Measurements from ENCODE around the gene FAM110D.

Gene FAM110D

GRCh38 chr1:26163684-26164035 is 4.8 kb downstream of the FAM110D start:
- no peak for DNase-seq (ENCODE audit: low read depth in 2 of 2)

DNA sequence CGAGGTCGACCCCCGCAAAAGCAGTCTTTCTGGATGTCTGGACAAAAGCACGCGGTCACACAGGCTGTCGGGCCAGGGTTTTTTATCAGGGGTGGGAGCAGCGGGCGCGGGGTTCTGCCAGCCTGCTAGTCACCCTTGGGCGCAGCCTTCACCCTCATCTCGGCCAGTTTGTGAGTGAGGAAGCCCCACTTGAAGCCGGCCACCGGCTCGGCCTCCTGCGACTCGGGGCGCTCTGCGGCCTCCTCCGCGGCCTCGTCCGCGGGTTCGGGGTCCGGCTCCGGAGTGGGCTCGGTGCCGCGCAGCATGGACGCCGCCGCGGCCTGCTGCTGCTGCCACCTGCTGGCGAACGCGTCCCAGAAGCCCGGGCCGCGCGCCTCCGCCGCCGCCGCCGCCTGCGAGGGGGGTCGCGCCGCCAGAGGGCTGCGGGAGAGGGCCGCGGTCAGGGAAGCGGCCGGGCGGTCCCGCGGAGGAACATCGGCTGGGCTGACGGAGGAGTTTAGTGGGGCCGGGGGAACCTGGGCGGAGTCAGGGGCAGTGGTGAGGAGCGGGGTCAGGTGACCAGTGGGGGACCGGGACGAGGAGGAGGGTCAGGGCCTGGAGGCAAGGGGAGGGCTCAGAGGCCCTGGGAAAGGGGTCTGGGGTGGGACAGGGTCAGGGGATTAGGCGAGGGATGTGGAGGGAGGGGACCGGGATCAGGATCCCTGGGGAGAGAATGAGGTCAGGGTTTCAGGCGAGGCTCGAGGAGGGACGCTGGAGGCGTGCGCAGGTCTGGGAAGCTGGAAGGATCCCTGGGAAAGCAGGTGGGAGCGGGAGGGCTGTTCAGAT is 5.4 kb downstream of the FAM110D start:
- peak in 1 of 2 donors; percentile 34 for DNase-seq (ENCODE audit: low read depth in 2 of 2)

- DNase-seq (ENCODE audit: low read depth in 2 of 2): no peak
These were observed 6.3 kb downstream of the FAM110D start for GRCh38 chr1:26164861-26165842.

DNA sequence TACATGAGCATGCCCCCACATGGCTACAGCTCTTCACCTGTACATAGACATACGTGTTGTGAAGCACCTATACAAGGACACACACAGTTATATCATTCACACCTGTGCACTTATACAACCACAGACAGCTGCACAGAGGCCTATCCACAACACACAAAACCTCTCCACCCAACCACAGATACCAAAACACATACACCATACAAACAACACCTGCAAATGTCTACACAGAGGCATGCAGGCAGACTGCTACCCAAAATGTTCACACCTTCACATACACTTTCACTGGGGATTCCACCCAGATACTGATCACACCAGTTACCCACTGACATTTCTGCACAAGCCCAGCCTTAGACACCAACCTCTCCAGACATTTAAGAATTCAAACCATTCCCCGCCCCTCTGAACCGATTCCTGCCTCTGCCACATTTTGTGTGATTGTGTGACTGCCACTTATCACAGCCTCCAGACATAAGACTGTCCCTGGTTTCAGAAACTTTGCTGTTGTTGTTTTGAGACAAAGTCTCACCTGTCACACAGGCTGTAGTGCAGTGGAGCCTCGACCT is 7.9 kb downstream of the FAM110D start:
- DNase-seq (ENCODE audit: low read depth in 2 of 2): no peak

- DNase-seq (ENCODE audit: low read depth in 2 of 2): no peak
These were observed 9.7 kb downstream of the FAM110D start, which contains the start of gene C1orf232 for GRCh38 chr1:26168410-26169197. Gene C1orf232, minus strand, starts transcription at chr1:26168963. Its CDS starts 464 bp downstream, at chr1:26168499.

GRCh38 chr1:26169198-26169554 is 10.3 kb downstream of the FAM110D start:
- no peak for DNase-seq (ENCODE audit: low read depth in 2 of 2)

- peak; percentile 89 for DNase-seq (ENCODE audit: low read depth in 2 of 2)
These were observed 11.0 kb downstream of the FAM110D start, which contains the start of gene ZNF593 for GRCh38 chr1:26169669-26170471. Gene ZNF593, plus strand, starts transcription at chr1:26169908. Its CDS starts 76 bp downstream, at chr1:26169984.

DNA sequence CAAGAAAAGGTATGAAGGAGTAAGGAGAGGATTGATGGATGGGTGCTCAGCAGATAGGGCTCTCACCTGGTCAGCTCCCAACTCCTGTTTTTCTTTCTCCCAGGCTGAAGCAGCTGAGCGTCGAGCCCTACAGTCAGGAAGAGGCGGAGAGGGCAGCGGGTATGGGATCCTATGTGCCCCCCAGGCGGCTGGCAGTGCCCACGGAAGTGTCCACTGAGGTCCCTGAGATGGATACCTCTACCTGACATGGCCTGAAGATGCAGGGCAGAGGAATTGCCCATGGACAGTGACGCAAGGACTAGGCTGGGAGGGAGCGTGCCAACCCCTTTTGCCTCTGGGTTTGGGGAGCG is 11.6 kb downstream of the FAM110D start:
- DNase-seq (ENCODE audit: low read depth in 2 of 2): no peak

- DNase-seq (ENCODE audit: low read depth in 2 of 2): no peak
These were observed 12.5 kb downstream of the FAM110D start, which contains the start of gene ZNF593OS for GRCh38 chr1:26171084-26172072. Gene ZNF593OS, minus strand, starts transcription at chr1:26171832. Its CDS starts 171 bp downstream, at chr1:26171661.

GRCh38 chr1:26175346-26175745 is 16.5 kb downstream of the FAM110D start:
- no peak for DNase-seq (ENCODE audit: low read depth in 2 of 2)

- no peak for DNase-seq (ENCODE audit: low read depth in 2 of 2)
These were observed 18.4 kb downstream of the FAM110D start, which contains the start of gene CNKSR1 for GRCh38 chr1:26177182-26177684. Gene CNKSR1, plus strand, starts transcription at chr1:26177491. Its CDS starts 57 bp downstream, at chr1:26177548.

- no peak for DNase-seq (ENCODE audit: low read depth in 2 of 2)
These were observed 21.2 kb downstream of the FAM110D start for GRCh38 chr1:26180010-26180506.

DNA sequence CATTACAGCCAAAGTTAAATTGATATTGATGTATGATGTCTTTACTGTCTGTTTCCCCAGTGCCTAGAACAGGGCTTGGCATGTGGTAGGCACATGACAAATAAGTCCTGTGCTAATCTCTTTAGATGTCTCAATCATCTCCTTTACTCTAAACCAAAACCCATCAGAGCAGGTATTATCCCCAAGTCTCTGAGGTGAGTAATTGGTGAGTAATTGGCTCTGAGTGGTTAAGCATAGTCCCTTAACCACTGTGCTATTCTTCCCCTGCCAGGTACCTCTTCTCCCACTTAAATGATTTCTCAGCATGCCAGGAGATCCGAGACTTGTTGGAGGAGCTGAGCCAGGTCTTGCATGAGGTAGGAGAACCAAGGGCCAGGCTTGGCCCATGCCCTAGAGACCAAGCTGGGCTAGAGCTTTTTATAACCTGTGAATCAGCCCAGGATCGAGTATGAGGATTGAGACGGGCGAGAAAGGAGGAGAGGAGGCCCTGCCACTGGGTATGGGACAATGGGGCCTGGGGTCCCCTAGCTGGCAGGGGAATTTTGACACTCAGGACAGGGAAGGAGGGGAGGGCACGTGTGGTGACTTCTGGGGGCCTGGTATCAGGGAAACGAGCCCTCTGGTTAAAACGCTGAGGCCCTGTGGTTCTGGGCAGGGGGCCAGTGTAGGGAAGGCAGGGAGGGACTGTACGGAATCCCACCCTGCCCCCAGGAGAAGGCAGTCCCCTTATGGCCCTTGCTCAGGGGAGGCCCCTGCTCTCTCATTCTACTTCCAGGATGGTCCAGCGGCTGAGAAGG is 22.9 kb downstream of the FAM110D start:
- DNase-seq (ENCODE audit: low read depth in 2 of 2): no peak

DNA sequence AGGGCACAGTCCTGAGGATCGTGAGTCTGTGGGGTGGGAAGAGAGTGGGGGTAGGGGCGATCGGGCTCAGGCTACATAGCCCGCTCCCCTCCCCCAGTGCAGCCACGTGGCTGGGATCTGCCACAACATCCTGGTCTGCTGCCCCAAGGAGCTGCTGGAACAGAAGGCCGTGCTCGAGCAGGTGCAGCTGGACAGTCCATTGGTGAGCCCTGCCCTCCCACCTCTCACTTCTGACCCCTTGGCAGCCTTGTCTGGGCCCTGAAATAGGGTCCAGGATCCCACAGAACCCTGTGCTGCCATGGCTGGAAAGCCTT is 23.5 kb downstream of the FAM110D start:
- no peak for DNase-seq (ENCODE audit: low read depth in 2 of 2)

GRCh38 chr1:26184086-26184485 is 25.2 kb downstream of the FAM110D start:
- no peak for DNase-seq (ENCODE audit: low read depth in 2 of 2)

- DNase-seq (ENCODE audit: low read depth in 2 of 2): no peak
These were observed 26.0 kb downstream of the FAM110D start for GRCh38 chr1:26184883-26185282.

- no peak for DNase-seq (ENCODE audit: low read depth in 2 of 2)
These were observed 29.0 kb downstream of the FAM110D start for GRCh38 chr1:26187882-26188281.

- no peak for DNase-seq (ENCODE audit: low read depth in 2 of 2)
These were observed 29.6 kb downstream of the FAM110D start for GRCh38 chr1:26188477-26188876.
